B cell (primary cell): ENCODE results near the gene FMC1.

Experiments used
- EZH2 ChIP-seq: IDR thresholded peaks from 2 replicates; pipeline ENCODE4 v1.6.1; 2012; ENCODE audit warnings: borderline replicate concordance, low read depth, mild to moderate bottlenecking, moderate library complexity, low read length; ENCODE audit not compliant: insufficient read depth, poor library complexity, severe bottlenecking
- TF ChIP-seq, protein P1 (sequence below): fragments of 200-600 bp; IDR thresholded peaks from one replicate; pipeline ENCODE4 v1.8.0; 2022; ENCODE audit warnings: antibody characterized with exemption, mild to moderate bottlenecking

- TF ChIP-seq, protein P1, sequence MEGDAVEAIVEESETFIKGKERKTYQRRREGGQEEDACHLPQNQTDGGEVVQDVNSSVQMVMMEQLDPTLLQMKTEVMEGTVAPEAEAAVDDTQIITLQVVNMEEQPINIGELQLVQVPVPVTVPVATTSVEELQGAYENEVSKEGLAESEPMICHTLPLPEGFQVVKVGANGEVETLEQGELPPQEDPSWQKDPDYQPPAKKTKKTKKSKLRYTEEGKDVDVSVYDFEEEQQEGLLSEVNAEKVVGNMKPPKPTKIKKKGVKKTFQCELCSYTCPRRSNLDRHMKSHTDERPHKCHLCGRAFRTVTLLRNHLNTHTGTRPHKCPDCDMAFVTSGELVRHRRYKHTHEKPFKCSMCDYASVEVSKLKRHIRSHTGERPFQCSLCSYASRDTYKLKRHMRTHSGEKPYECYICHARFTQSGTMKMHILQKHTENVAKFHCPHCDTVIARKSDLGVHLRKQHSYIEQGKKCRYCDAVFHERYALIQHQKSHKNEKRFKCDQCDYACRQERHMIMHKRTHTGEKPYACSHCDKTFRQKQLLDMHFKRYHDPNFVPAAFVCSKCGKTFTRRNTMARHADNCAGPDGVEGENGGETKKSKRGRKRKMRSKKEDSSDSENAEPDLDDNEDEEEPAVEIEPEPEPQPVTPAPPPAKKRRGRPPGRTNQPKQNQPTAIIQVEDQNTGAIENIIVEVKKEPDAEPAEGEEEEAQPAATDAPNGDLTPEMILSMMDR, result no peak
- TF ChIP-seq EZH2, result no peak
These were observed 43.3 kb upstream of the FMC1 start for GRCh38 chr7:139297795-139298194.
